IMR-90 (cell line): Measurements from ENCODE around the gene USP40. TPM values are rescaled to one million over a fixed set of nuclear protein-coding genes. Genes with fewer than 3 reads are reported as not detected.

Experiments
- ATAC-seq: fragments of 200-7000 bp; cut with Tn5 transposase; 2 replicates; pipeline ENCODE4 v1.9.1; 2020; ENCODE audit warnings: low read depth, mild to moderate bottlenecking, moderate library complexity
- BruUV-seq: library from RNA; stranded (reverse); fragments of 400-500 nt; replicated peaks from 2 replicates; lab custom pipeline; 2021; lab: Mats Ljungman, UMichigan
- CTCF ChIA-PET: fragments of 300-600 bp; formaldehyde crosslinking; extraction: SDS; loops from one replicate; lab custom pipeline; 2021; ENCODE audit warnings: antibody characterized with exemption; lab: Yijun Ruan, JAX
- POLR2A ChIA-PET: fragments of 300-600 bp; sonication (Branson Sonifier 250); formaldehyde crosslinking; loops from one replicate; lab custom pipeline; 2022; ENCODE audit warnings: antibody characterized with exemption; ENCODE audit not compliant: unreplicated experiment; lab: Charles Lee
- DNase-seq: peaks from one replicate; pipeline ENCODE4 v3.0.0; 2013
- H2AFZ ChIP-seq: replicated peaks from 2 replicates; pipeline ENCODE3; 2013; ENCODE audit warnings: low read length, mild to moderate bottlenecking; ENCODE audit not compliant: poor library complexity
- H2AK5ac ChIP-seq: 2 replicates; pipeline ENCODE4 v1.6.1; 2013; ENCODE audit warnings: low read depth, low read length, inconsistent platforms
- H2AK9ac ChIP-seq: replicated peaks from 2 replicates; pipeline ENCODE3; 2013; ENCODE audit warnings: mild to moderate bottlenecking, low read depth, low read length, moderate library complexity; ENCODE audit not compliant: poor library complexity
- H2BK120ac ChIP-seq: 2 replicates; pipeline ENCODE4 v1.6.1; 2013; ENCODE audit warnings: low read depth, low read length, inconsistent platforms
- H2BK15ac ChIP-seq: 3 replicates; pipeline ENCODE4 v1.6.1; 2013; ENCODE audit warnings: low read depth, low read length, inconsistent platforms
- H2BK20ac ChIP-seq: 2 replicates; pipeline ENCODE4 v1.6.1; 2013; ENCODE audit warnings: low read depth, mild to moderate bottlenecking, inconsistent platforms, low read length, moderate library complexity
- H2BK5ac ChIP-seq: 2 replicates; pipeline ENCODE4 v1.6.1; 2013; ENCODE audit warnings: mild to moderate bottlenecking, low read depth, low read length, inconsistent platforms; ENCODE audit not compliant: poor library complexity, severe bottlenecking
- H3K14ac ChIP-seq: replicated peaks from 2 replicates; pipeline ENCODE4 v1.6.1; 2013; ENCODE audit warnings: low read depth, low read length, inconsistent platforms
- H3K18ac ChIP-seq: 2 replicates; pipeline ENCODE4 v1.6.1; 2013; ENCODE audit warnings: low read depth, low read length, control low read depth
- H3K23ac ChIP-seq: 2 replicates; pipeline ENCODE4 v1.6.1; 2013; ENCODE audit warnings: low read depth, low read length, inconsistent platforms
- H3K27ac ChIP-seq: 2 replicates; pipeline ENCODE4 v1.5.1; 2013; ENCODE audit warnings: mild to moderate bottlenecking, control low read depth, low read length; ENCODE audit not compliant: insufficient read depth
- H3K27me3 ChIP-seq: 2 replicates; pipeline ENCODE4 v1.6.1; 2013; ENCODE audit warnings: low read length; ENCODE audit not compliant: control insufficient read depth, insufficient read depth
- H3K36me3 ChIP-seq: 2 replicates; pipeline ENCODE4 v1.6.1; 2013; ENCODE audit warnings: low read length, mixed read lengths; ENCODE audit not compliant: control insufficient read depth, insufficient read depth
- H3K4ac ChIP-seq: 2 replicates; pipeline ENCODE4 v1.6.1; 2013; ENCODE audit warnings: low read depth, low read length, inconsistent platforms
- H3K4me1 ChIP-seq: 2 replicates; pipeline ENCODE4 v1.6.1; 2013; ENCODE audit warnings: low read length, mixed read lengths; ENCODE audit not compliant: control insufficient read depth, insufficient read depth
- H3K4me2 ChIP-seq: 2 replicates; pipeline ENCODE4 v1.6.1; 2013; ENCODE audit warnings: low read depth, mild to moderate bottlenecking, control low read depth, low read length, moderate library complexity
- H3K4me3 ChIP-seq: 2 replicates; pipeline ENCODE4 v1.5.1; 2013; ENCODE audit warnings: low read depth, mild to moderate bottlenecking, control low read depth, low read length, moderate library complexity; ENCODE audit not compliant: insufficient read depth
- H3K56ac ChIP-seq: 2 replicates; pipeline ENCODE4 v1.6.1; 2013; ENCODE audit warnings: low read length, inconsistent platforms; ENCODE audit not compliant: insufficient read depth; ENCODE audit errors: extremely low read depth
- H3K79me1 ChIP-seq, 2 experiments: 2 replicates each; pipeline ENCODE4 v1.6.1; 2013; ENCODE audit warnings: low read length in 2 of 2, inconsistent platforms in 1 of 2, low read depth in 1 of 2
- H3K9ac ChIP-seq: 2 replicates; pipeline ENCODE4 v1.6.1; 2013; ENCODE audit warnings: low read depth, low read length, control low read depth
- H3K9me1 ChIP-seq: 2 replicates; pipeline ENCODE4 v1.6.1; 2013; ENCODE audit warnings: low read length, inconsistent platforms; ENCODE audit not compliant: insufficient read depth
- H3K9me3 ChIP-seq: 2 replicates; pipeline ENCODE4 v1.6.1; 2013; ENCODE audit warnings: low read length; ENCODE audit not compliant: control insufficient read depth, insufficient read depth
- H4K20me1 ChIP-seq: 2 replicates; pipeline ENCODE4 v1.6.1; 2013; ENCODE audit warnings: low read length, inconsistent platforms; ENCODE audit not compliant: insufficient read depth
- H4K5ac ChIP-seq: 2 replicates; pipeline ENCODE4 v1.6.1; 2013; ENCODE audit warnings: mild to moderate bottlenecking, low read depth, low read length, control low read depth
- H4K8ac ChIP-seq, 2 experiments: 2 replicates each; pipeline ENCODE4 v1.6.1; 2013; ENCODE audit warnings: low read depth in 2 of 2, low read length in 2 of 2, control low read depth in 1 of 2, inconsistent platforms in 1 of 2
- H4K91ac ChIP-seq: 2 replicates; pipeline ENCODE4 v1.6.1; 2013; ENCODE audit warnings: low read depth, low read length, inconsistent platforms; ENCODE audit not compliant: insufficient read depth
- BHLHE40 ChIP-seq: fragments of 150-350 bp; IDR thresholded peaks from 2 replicates; pipeline ENCODE4 v1.6.1; 2016; ENCODE audit warnings: mild to moderate bottlenecking, low read depth, low read length
- CEBPB ChIP-seq: IDR thresholded peaks from 2 replicates; pipeline ENCODE4 v1.6.1; 2012; ENCODE audit warnings: low read depth, low read length, improper control_type of control experiment
- CHD1 ChIP-seq: IDR thresholded peaks from 2 replicates; pipeline ENCODE4 v1.6.1; 2012; ENCODE audit warnings: low read depth, low read length, improper control_type of control experiment
- CTCF ChIP-seq: conservative IDR thresholded peaks from 2 replicates; pipeline ENCODE4 v1.5.1; 2012; ENCODE audit warnings: mild to moderate bottlenecking, low read depth, low read length, improper control_type of control experiment
- ELK1 ChIP-seq: fragments of 150-350 bp; IDR thresholded peaks from 2 replicates; pipeline ENCODE4 v1.6.1; 2016; ENCODE audit warnings: low read depth, mild to moderate bottlenecking, low read length, moderate library complexity, borderline replicate concordance
- FOS ChIP-seq: fragments of 150-350 bp; IDR thresholded peaks from 2 replicates; pipeline ENCODE4 v1.6.1; 2016; ENCODE audit warnings: low read depth, low read length
- MAFK ChIP-seq: IDR thresholded peaks from 2 replicates; pipeline ENCODE4 v1.6.1; 2012; ENCODE audit warnings: low read depth, low read length, improper control_type of control experiment
- MAZ ChIP-seq: IDR thresholded peaks from 2 replicates; pipeline ENCODE4 v1.6.1; 2012; ENCODE audit warnings: low read depth, mild to moderate bottlenecking, low read length, improper control_type of control experiment, moderate library complexity, borderline replicate concordance
- MXI1 ChIP-seq: IDR thresholded peaks from 2 replicates; pipeline ENCODE4 v1.6.1; 2012; ENCODE audit warnings: low read depth, mild to moderate bottlenecking, low read length, moderate library complexity, borderline replicate concordance
- NFE2L2 ChIP-seq: fragments of 150-350 bp; IDR thresholded peaks from 2 replicates; pipeline ENCODE4 v1.6.1; 2016; ENCODE audit warnings: low read depth, mild to moderate bottlenecking, low read length
- POLR2A ChIP-seq: IDR thresholded peaks from 2 replicates; pipeline ENCODE4 v1.6.1; 2012; ENCODE audit warnings: mild to moderate bottlenecking, low read depth, low read length
- RAD21 ChIP-seq: IDR thresholded peaks from 2 replicates; pipeline ENCODE4 v1.6.1; 2012; ENCODE audit warnings: low read length, improper control_type of control experiment
- RCOR1 ChIP-seq: IDR thresholded peaks from 2 replicates; pipeline ENCODE4 v1.6.1; 2012; ENCODE audit warnings: mild to moderate bottlenecking, low read length, improper control_type of control experiment; ENCODE audit not compliant: insufficient replicate concordance
- RFX5 ChIP-seq: IDR thresholded peaks from 2 replicates; pipeline ENCODE4 v1.8.0; 2012; ENCODE audit warnings: low read depth, mild to moderate bottlenecking, low read length, moderate library complexity
- SMC3 ChIP-seq: fragments of 150-350 bp; IDR thresholded peaks from 2 replicates; pipeline ENCODE4 v1.6.1; 2016; ENCODE audit warnings: low read depth, mild to moderate bottlenecking, antibody characterized with exemption, low read length, moderate library complexity
- USF2 ChIP-seq: fragments of 150-350 bp; IDR thresholded peaks from 2 replicates; pipeline ENCODE4 v1.6.1; 2017; ENCODE audit warnings: mild to moderate bottlenecking, antibody characterized with exemption, low read length, low read depth
- WGBS, 2 experiments: methylation state at CpG; one replicate each; pipeline versions ENCODE4 v1.1.5 to v1.1.7; 2013; ENCODE audit warnings: missing lambda C conversion rate in 2 of 2; ENCODE audit not compliant: insufficient read length in 1 of 2; ENCODE audit errors: extremely low coverage in 2 of 2; 5-methylcytosine and 5-hydroxymethylcytosine counted together
- dilution Hi-C: fragments of 300-500 bp; cut with HindIII; formaldehyde crosslinking; loops from one replicate; pipeline ENCODE4 v1.14.3; 2018; ENCODE audit warnings: low sequenced_read_pairs; ENCODE audit not compliant: unreplicated experiment
- in situ Hi-C: fragments of 300-500 bp; cut with MboI; formaldehyde crosslinking; loops from 3 replicates; pipeline ENCODE4 v1.14.3; 2019; ENCODE audit warnings: low sequenced_read_pairs, inconsistent platforms, mixed read lengths
- intact Hi-C: fragments of 100-400 bp; cut with micrococcal nuclease; formaldehyde crosslinking; loops from 2 replicates; pipeline ENCODE4 v1.10.0; 2022
- polyA plus RNA-seq, 3 experiments: library from polyadenylated mRNA; depleted of rRNA; stranded (reverse); fragments of >200 nt; gene quantifications; 2 replicates each; pipeline ENCODE4 v1.2.3, GENCODE V29; 2012; ENCODE audit warnings: low replicate concordance in 1 of 3
- total RNA-seq: library from RNA; depleted of rRNA; stranded (reverse); fragments of >200 nt; gene quantifications from 2 replicates; pipeline ENCODE4 v1.2.3, GENCODE V29; 2012

Gene USP40
- total and polyA plus RNA-seq, 2 of the 4 experiments (the other 2 are of a cell fraction) = 30.1 to 30.8 TPM

DNA sequence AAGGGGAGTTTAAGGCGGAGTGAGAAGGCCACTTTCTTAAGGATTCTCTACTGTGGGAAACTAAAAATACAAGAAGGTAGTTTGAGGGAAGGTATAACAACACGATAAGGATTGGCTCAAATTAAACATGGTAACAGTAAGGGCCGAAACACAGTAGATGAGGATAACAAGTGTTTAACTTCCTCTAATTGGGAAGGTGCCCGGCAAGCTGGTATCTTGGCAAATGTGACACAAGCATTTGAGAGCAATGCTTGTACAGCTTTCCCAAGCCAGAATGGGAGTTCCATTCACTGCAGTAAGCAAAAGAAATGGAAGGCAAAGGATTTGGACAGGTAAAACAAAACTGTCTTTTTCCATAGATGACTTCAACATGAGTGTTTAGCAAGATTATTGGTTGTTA, 19.8 kb downstream of the USP40 start:
- no peak overlapping the region for H3K4me3 ChIP-seq
- H4K20me1 ChIP-seq = no peaks in the 10 kb centered on the region
- H3K4me1 ChIP-seq = peaks cover 3% of the 10 kb centered on the region; the same call in 1 of the 2 replicates
- H3K9ac ChIP-seq = no peak overlapping the region
- ATAC-seq = no peak
- no peak for TF ChIP-seq NFE2L2
- TF ChIP-seq FOS = no peak
- TF ChIP-seq RCOR1 = no peak
- no peak for TF ChIP-seq RAD21
- no peak for TF ChIP-seq RFX5
- TF ChIP-seq POLR2A = no peak
- no peak for TF ChIP-seq SMC3
- no peak for TF ChIP-seq BHLHE40
- TF ChIP-seq ELK1 = no peak
- no peak for TF ChIP-seq CTCF
- no peak for TF ChIP-seq CHD1
- no peak for TF ChIP-seq USF2
- no peak for TF ChIP-seq MAZ
- no peak for TF ChIP-seq CEBPB
- TF ChIP-seq MXI1 = no peak
- TF ChIP-seq MAFK = no peak
- no peak overlapping the region for H2AFZ ChIP-seq
- H3K27me3 ChIP-seq = no peaks in the 10 kb centered on the region
- ChIA-PET POLR2A (no interaction called here), CTCF (no interaction called here)
- dilution Hi-C loops = no loop called here
- no peaks in the 10 kb centered on the region for H3K9me3 ChIP-seq
- no peak overlapping the region for H4K8ac ChIP-seq
- in situ Hi-C loops = no loop called here
- H3K27ac ChIP-seq = no peak overlapping the region
- no peak overlapping the region for H2AK5ac ChIP-seq
- H3K79me1 ChIP-seq = no peaks in the 10 kb centered on the region; a peak in 2 of 4 replicates
- H3K18ac ChIP-seq = no peak overlapping the region
- no TSS peak for BruUV-seq
- no peak overlapping the region for H3K23ac ChIP-seq
- no peak overlapping the region for H2BK15ac ChIP-seq
- no peak overlapping the region for H2AK9ac ChIP-seq
- no peak overlapping the region for H2BK5ac ChIP-seq
- no peak overlapping the region for H3K4me2 ChIP-seq
- no peaks in the 10 kb centered on the region for H3K9me1 ChIP-seq
- H4K5ac ChIP-seq = no peak overlapping the region
- no peak overlapping the region for H4K91ac ChIP-seq
- no peak overlapping the region for H2BK120ac ChIP-seq
- H3K56ac ChIP-seq = no peak overlapping the region
- H3K14ac ChIP-seq = no peak overlapping the region
- no peak overlapping the region for H2BK20ac ChIP-seq
- WGBS, 2 experiments = no CpG with 5 or more reads among the region's 4 CpGs
- intact Hi-C loops = no loop called here
- no peak overlapping the region for H3K4ac ChIP-seq
- DNase-seq = no peak
- H3K36me3 ChIP-seq = peaks cover 15% of the 10 kb centered on the region
